Progenitor cell of endocrine pancreas (in vitro differentiated cells): ENCODE results near the gene IPPK. TPM values are rescaled to one million over a fixed set of nuclear protein-coding genes. Genes with fewer than 3 reads are reported as not detected.
"Not testable (repeated sequence)": the region's sequence is repeated elsewhere in the genome, so short reads cannot be mapped to it uniquely, and the experiment has no call there.

Source experiments
- DNase-seq: peaks from one replicate; pipeline ENCODE4 v3.0.0; 2021; ENCODE audit warnings: low spot score; ENCODE audit not compliant: unreplicated experiment
- H3K27ac Mint-ChIP-seq: 2 replicates; pipeline ENCODE4 v1.8.0; 2021; ENCODE audit warnings: mild to moderate bottlenecking, moderate library complexity, mixed read lengths
- H3K27me3 Mint-ChIP-seq: 2 replicates; pipeline ENCODE4 v1.8.0; 2021; ENCODE audit warnings: mixed read lengths
- H3K36me3 Mint-ChIP-seq: 2 replicates; pipeline ENCODE4 v1.8.0; 2022; ENCODE audit warnings: mixed read lengths; ENCODE audit not compliant: insufficient read depth
- H3K4me1 Mint-ChIP-seq: 2 replicates; pipeline ENCODE4 v1.8.0; 2021; ENCODE audit warnings: low read depth, mixed read lengths
- H3K4me3 Mint-ChIP-seq: 2 replicates; pipeline ENCODE4 v1.8.0; 2021; ENCODE audit warnings: low read depth, mild to moderate bottlenecking, moderate library complexity, mixed read lengths
- H3K9me3 Mint-ChIP-seq: 2 replicates; pipeline ENCODE4 v1.8.0; 2021; ENCODE audit warnings: low read depth, mixed read lengths
- CTCF ChIP-seq: fragments of 200-600 bp; sonication (generic); IDR thresholded peaks from one replicate; pipeline ENCODE4 v1.5.0; 2021; ENCODE audit warnings: antibody characterized with exemption, mild to moderate bottlenecking; ENCODE audit not compliant: unreplicated experiment
- total RNA-seq: library from RNA; stranded (reverse); gene quantifications from 2 replicates; pipeline ENCODE4 v1.2.1, GENCODE V29; 2021

The IPPK gene
- total RNA-seq, 1 donor from 2014 or later, result 10.2 TPM

DNA sequence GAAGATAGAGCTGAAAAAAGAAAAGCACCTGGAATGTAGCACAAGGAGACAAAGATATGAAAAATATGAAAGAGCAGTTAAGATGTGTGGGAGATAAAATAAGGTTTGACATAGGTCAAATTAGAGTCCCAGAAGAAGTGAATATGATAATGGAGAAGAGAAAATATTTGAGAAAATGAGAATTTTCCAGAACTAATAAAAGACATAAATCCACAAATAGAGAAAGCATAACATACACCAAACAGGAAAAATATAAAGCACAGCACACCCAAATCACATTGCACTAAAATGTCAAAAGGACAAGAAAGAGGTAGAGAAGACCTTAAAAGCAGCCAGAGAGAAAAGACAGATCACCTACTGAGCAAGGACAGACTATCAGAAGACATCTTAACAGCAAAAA lies 43.4 kb downstream of the IPPK start:
- Mint-ChIP-seq H3K27me3 (no peaks in the 10 kb centered on the region), H3K4me1 (no peaks in the 10 kb centered on the region), H3K27ac (no peak overlapping the region), H3K36me3 (peaks cover 19% of the 10 kb centered on the region), H3K9me3 (peaks cover 4% of the 10 kb centered on the region), H3K4me3 (no peak overlapping the region)
- no peak for DNase-seq
- TF ChIP-seq CTCF, result no peak

GRCh38 chr9:92623936-92624335 lies 46.0 kb downstream of the IPPK start:
- not testable (repeated sequence) for H3K4me3 Mint-ChIP-seq, DNase-seq, H3K4me1 Mint-ChIP-seq, H3K27ac Mint-ChIP-seq, H3K9me3 Mint-ChIP-seq, H3K27me3 Mint-ChIP-seq
- peaks cover 16% of the 10 kb centered on the region for H3K36me3 Mint-ChIP-seq

DNA sequence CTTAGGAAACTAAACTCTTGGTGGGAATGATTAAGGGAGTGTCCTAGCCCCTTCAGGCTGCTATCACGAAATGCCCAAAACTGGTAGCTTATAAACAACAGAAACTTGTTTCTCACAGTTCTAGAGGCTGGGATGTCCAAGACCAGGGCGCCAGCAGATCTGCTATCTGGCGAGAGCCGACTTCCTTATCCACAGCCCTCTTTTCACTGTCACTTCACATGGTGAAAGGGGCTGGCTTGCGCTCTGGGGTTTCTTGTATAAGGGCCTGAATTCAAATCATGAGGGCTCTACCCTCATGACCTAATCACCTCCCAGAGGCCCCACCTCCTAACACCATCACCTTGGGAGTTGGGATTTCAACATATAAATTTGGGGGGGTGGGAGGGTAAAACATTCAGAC lies 49.1 kb downstream of the IPPK start:
- Mint-ChIP-seq H3K4me3 (no peak overlapping the region), H3K36me3 (peaks cover 11% of the 10 kb centered on the region), H3K27me3 (no peaks in the 10 kb centered on the region), H3K27ac (no peak overlapping the region), H3K4me1 (no peaks in the 10 kb centered on the region), H3K9me3 (no peaks in the 10 kb centered on the region)
- no peak for TF ChIP-seq CTCF
- no peak for DNase-seq

DNA sequence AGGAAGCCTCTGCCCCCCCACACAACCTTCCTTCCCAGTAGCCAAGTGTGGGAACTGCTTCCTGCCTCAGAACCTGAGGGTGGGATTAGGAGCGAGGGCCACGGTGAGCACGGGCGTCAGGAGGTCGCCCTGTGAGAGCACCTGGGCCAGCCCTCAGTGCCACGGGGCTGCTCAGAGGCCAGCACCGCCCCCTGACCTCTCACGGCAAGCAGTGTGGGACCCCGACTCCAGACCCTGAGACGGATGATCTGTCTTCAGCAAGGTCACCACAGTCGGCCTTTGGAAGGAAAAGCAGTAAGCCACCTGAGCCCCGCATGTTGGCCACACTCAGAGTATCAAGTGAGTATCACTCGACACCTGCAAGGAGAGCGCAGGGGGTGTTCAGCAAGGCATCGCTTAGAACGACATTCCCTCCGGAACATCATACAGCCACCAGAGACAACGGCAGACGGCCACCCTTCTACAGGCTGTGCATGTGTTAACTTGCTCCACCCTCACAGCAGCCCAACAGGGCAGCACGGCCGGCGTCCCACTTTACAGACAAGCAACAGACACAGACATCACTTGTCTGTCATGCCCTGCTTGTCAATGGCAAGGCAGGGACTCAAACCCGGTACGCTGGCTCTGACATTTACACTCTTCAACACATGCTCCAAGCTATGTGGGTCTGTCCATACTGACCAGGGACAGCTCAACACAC lies 50.2 kb downstream of the IPPK start:
- H3K4me1 Mint-ChIP-seq, result no peaks in the 10 kb centered on the region
- no peaks in the 10 kb centered on the region for H3K9me3 Mint-ChIP-seq
- peaks cover 14% of the 10 kb centered on the region for H3K36me3 Mint-ChIP-seq
- H3K4me3 Mint-ChIP-seq, result no peak overlapping the region
- no peak for DNase-seq
- no peak overlapping the region for H3K27ac Mint-ChIP-seq
- no peak for TF ChIP-seq CTCF
- H3K27me3 Mint-ChIP-seq, result no peaks in the 10 kb centered on the region

- Mint-ChIP-seq H3K4me1 (no peaks in the 10 kb centered on the region), H3K27me3 (no peaks in the 10 kb centered on the region), H3K4me3 (no peak overlapping the region), H3K27ac (no peak overlapping the region), H3K9me3 (no peaks in the 10 kb centered on the region), H3K36me3 (peaks cover 14% of the 10 kb centered on the region)
- no peak for DNase-seq
- TF ChIP-seq CTCF, result no peak
Observed at GRCh38 chr9:92618633-92619225, 51.2 kb downstream of the IPPK start.
